ENCODE measurements around the gene PPP6R2.

Gene PPP6R2

GRCh38 chr22:50342651-50343540 is at the start of gene PPP6R2:
TSS of gene PPP6R2 (plus strand) at chr22:50343327. CDS start at chr22:50393909, 50,582 bp downstream.
- H3K4me3 ChIP-seq (ENCODE audit: low read length), result peak within 1 kb of the TSS; percentile 80
- DNase-seq (ENCODE audit: low read depth), result peak; percentile 58
- TF ChIP-seq CTCF (conservative IDR thresholded peaks at IDR 0.05; ENCODE audit: low read length), result no peak

- peak overlapping the region; percentile 49 for H3K4me3 ChIP-seq (ENCODE audit: low read length)
- peak; percentile 85 for DNase-seq (ENCODE audit: low read depth)
- TF ChIP-seq CTCF (conservative IDR thresholded peaks at IDR 0.05; ENCODE audit: low read length), result no peak
These were observed 49.4 kb upstream of the PPP6R2 start for GRCh38 chr22:50293441-50294318.

GRCh38 chr22:50294319-50294656 is 48.8 kb upstream of the PPP6R2 start:
- no peak for TF ChIP-seq CTCF (conservative IDR thresholded peaks at IDR 0.05; ENCODE audit: low read length)
- no peak for DNase-seq (ENCODE audit: low read depth)
- no peak overlapping the region for H3K4me3 ChIP-seq (ENCODE audit: low read length)

- TF ChIP-seq CTCF (conservative IDR thresholded peaks at IDR 0.05; ENCODE audit: low read length), result no peak
These were observed 46.3 kb upstream of the PPP6R2 start for GRCh38 chr22:50296658-50297490.

GRCh38 chr22:50297510-50298265 is 45.4 kb upstream of the PPP6R2 start:
- no peak for DNase-seq (ENCODE audit: low read depth)
- no peak overlapping the region for H3K4me3 ChIP-seq (ENCODE audit: low read length)
- TF ChIP-seq CTCF (conservative IDR thresholded peaks at IDR 0.05; ENCODE audit: low read length), result no peak

More at GRCh38 chr22:50296658-50297490, 46.3 kb upstream of the PPP6R2 start:
- no peak overlapping the region for H3K4me3 ChIP-seq (ENCODE audit: low read length)
- no peak for DNase-seq (ENCODE audit: low read depth)

GRCh38 chr22:50298266-50298637 is 44.9 kb upstream of the PPP6R2 start:
- DNase-seq (ENCODE audit: low read depth), result no peak
- H3K4me3 ChIP-seq (ENCODE audit: low read length), result no peak overlapping the region

More at GRCh38 chr22:50298266-50298637, 44.9 kb upstream of the PPP6R2 start:
- no peak for TF ChIP-seq CTCF (conservative IDR thresholded peaks at IDR 0.05; ENCODE audit: low read length)
